BJ (cell line): ENCODE results near the gene SEC61A1. TPM values are rescaled to one million over a fixed set of nuclear protein-coding genes. Genes with fewer than 3 reads are reported as not detected.

Experiments
- CTCF ChIA-PET: fragments of 350-600 bp; formaldehyde crosslinking; extraction: SDS; loops from one replicate; lab custom pipeline; 2021; ENCODE audit warnings: antibody characterized with exemption, inconsistent platforms; lab: Yijun Ruan, JAX
- POLR2A ChIA-PET: fragments of 300-600 bp; sonication (Branson Sonifier 250); formaldehyde crosslinking; extraction: SDS; loops from one replicate; lab custom pipeline; 2021; ENCODE audit warnings: antibody characterized with exemption; lab: Charles Lee
- DNase-seq: peaks from one replicate; pipeline ENCODE4 v3.0.0-alpha.2; 2011; ENCODE audit warnings: low read depth
- H3K27me3 ChIP-seq: 2 replicates; pipeline ENCODE4 v1.6.0; 2011; ENCODE audit warnings: low read length; ENCODE audit not compliant: control insufficient read depth, insufficient read depth
- H3K36me3 ChIP-seq: 2 replicates; pipeline ENCODE4 v1.5.1; 2011; ENCODE audit warnings: low read length; ENCODE audit not compliant: control insufficient read depth, insufficient read depth
- H3K4me3 ChIP-seq: 2 replicates; pipeline ENCODE4 v1.5.1; 2011; ENCODE audit warnings: low read depth, mild to moderate bottlenecking, control low read depth, low read length
- CTCF ChIP-seq: IDR thresholded peaks from 2 replicates; pipeline ENCODE4 v1.5.1; 2011; ENCODE audit warnings: low read depth, mild to moderate bottlenecking, control low read depth, inconsistent platforms, low read length, moderate library complexity; ENCODE audit not compliant: insufficient read depth
- polyA plus RNA-seq: library from polyadenylated mRNA; depleted of rRNA; stranded (reverse); fragments of >200 nt; gene quantifications from 2 replicates; pipeline ENCODE4 v1.2.3, GENCODE V29; 2011

SEC61A1 gene
- polyA plus RNA-seq, 1 experiment, result 458 TPM

DNA sequence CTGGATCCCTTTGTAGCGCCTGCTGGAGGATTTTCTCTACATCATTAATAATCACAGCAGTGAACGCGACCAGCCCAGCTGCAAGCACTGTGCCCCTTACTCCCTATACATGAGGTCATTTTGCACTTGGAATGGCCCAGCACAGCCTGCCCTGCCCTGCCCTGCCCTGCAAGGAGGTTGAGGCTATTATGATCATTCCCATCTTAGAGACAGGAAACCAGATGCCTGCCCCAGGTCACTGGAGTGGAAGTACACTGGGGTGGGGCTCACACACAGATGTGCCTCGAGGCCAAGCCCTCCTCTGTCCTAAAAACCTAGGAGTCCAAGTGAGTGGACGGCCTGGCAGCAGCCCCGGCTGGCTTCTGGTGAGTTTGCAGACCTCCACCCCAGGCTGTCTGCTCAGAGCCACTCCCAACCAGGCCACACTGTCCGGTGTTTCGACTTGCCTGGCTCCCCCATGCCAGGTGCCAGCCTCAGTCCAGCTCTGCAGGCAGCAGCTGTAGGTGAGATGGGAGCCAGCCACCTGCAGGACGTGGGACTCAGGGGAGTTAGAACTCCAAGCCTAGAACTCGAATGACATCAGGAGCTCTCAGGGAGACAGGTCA is 30.4 kb upstream of the SEC61A1 start:
- no peak overlapping the region for H3K4me3 ChIP-seq
- no peak for DNase-seq
- no peak for TF ChIP-seq CTCF
- H3K27me3 ChIP-seq, result peaks cover 18% of the 10 kb centered on the region
- H3K36me3 ChIP-seq, result no peaks in the 10 kb centered on the region
- POLR2A ChIA-PET, result no interaction called here
- CTCF ChIA-PET, result no interaction called here

DNA sequence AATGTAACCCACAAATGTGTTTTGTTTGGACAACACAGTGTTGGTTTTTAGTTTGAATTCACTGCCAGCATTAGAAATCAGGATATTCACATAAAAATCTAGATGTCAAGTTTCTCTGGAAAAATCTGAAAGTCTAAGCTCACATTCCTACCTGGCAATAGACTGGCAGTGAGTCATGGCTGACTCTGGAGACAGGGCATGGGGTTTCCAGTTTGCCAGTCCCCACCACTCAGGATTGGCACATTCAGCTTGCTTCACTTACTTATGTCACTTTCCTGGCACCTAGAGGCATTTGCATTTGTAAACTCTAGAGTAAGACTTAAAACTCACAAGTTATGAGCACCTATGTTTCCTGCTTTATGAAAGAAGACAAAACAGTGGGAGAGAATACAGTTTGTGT is 19.1 kb upstream of the SEC61A1 start:
- POLR2A ChIA-PET, result no interaction called here
- DNase-seq, result no peak
- H3K4me3 ChIP-seq, result no peak overlapping the region
- no peaks in the 10 kb centered on the region for H3K36me3 ChIP-seq
- peaks cover 7% of the 10 kb centered on the region for H3K27me3 ChIP-seq
- CTCF ChIA-PET, result interaction anchor here (0.8 to 3.0 kb wide), 3 partner anchors 8 to 18 kb away, joined by 3 to 7 read pairs (median 3); no protein-coding TSS in a partner anchor
- no peak for TF ChIP-seq CTCF

DNA sequence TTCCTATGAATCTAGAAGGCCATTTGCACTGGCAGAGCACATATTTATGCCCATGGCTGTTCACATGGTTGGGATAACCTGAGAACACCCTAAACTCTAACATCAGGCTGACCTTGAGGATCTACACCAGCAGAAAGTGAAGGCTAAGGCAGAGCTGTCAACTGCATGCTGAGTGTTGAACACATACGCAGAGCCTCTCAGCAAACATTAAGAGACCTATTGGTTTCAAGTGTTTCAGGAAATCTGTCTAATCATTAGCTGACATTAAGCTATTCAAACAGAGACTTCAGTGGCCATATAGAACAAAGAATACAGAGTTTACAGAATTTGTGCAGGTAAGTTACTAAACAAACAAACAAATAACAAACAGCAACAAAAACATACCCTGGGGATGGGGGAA is 16.1 kb upstream of the SEC61A1 start:
- Histone ChIP-seq H3K36me3 (no peaks in the 10 kb centered on the region), H3K4me3 (no peak overlapping the region), H3K27me3 (peaks cover 8% of the 10 kb centered on the region)
- no peak for TF ChIP-seq CTCF
- POLR2A ChIA-PET, result no interaction called here
- CTCF ChIA-PET, result interaction anchor here (3.0 kb wide), 1 partner anchor 11 kb away, joined by 7 read pairs; no protein-coding TSS in a partner anchor
- DNase-seq, result no peak

- DNase-seq, result no peak
- Histone ChIP-seq H3K27me3 (peaks cover 19% of the 10 kb centered on the region), H3K4me3 (no peak overlapping the region), H3K36me3 (no peaks in the 10 kb centered on the region)
- CTCF ChIA-PET, result no interaction called here
- TF ChIP-seq CTCF, result no peak
- POLR2A ChIA-PET, result no interaction called here
Measured at GRCh38 chr3:128040041-128040440, 12.2 kb upstream of the SEC61A1 start.

DNA sequence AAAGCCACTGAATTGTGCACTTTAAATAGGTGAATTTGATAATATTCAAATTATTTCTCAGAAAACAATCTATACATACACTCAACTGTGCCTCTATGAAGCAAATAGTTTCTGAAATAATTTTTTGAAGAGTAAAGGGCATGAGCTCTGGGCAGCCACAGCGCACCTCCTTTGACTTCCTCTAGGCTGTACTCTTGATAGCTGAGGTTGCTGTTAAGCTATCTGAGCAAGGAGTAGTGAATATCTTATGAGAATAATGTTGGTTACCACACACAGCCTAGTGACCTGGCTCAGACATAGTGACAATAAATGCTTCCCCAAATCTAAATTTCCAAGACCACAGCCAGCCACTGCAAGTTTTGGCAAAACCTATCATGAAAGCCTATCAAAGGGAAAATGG is 11.6 kb upstream of the SEC61A1 start:
- ChIA-PET CTCF (no interaction called here), POLR2A (no interaction called here)
- no peak for DNase-seq
- TF ChIP-seq CTCF, result no peak
- Histone ChIP-seq H3K4me3 (no peak overlapping the region), H3K36me3 (no peaks in the 10 kb centered on the region), H3K27me3 (peaks cover 19% of the 10 kb centered on the region)
